ENCODE measurements around the gene CTDP1.

DNA sequence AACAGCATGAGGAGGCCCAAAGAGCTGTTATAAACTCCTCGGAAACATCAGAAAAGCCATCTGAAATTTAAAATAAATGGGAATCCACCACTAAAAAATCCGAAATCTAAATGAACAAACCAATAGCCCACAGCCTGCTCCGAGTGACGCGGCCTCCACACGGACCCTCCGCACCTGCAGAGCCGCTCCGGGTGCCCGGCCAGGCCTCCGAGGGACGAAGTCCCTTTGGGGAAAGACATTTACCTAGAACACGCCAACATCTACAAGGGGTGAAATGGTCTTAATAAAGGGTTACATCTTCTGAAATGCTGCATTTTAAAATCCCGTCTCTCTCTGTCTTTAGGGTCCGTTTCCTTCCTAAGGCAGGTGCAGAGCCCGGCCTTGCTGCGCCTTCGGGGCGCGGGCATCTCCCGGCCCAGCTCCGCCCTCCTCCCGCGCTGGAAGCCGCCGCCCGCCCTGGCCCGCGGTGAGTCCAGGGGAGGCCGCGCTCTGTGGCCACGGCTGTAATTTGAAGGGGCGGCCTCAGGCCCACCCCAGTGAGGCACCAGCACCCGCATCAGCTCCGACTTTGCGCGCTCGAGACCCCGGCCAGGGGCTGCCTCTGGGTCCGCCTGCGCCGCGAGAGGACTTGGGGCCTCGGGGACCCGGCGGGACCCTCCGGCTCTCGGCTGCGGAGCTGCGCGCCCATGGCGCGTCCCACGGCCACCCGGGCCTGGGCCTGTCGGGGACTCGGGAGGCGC is 42.3 kb upstream of the CTDP1 start:
- no peak for TF ChIP-seq EP300 (IDR thresholded peaks at IDR 0.05)
- TF ChIP-seq, protein P1, sequence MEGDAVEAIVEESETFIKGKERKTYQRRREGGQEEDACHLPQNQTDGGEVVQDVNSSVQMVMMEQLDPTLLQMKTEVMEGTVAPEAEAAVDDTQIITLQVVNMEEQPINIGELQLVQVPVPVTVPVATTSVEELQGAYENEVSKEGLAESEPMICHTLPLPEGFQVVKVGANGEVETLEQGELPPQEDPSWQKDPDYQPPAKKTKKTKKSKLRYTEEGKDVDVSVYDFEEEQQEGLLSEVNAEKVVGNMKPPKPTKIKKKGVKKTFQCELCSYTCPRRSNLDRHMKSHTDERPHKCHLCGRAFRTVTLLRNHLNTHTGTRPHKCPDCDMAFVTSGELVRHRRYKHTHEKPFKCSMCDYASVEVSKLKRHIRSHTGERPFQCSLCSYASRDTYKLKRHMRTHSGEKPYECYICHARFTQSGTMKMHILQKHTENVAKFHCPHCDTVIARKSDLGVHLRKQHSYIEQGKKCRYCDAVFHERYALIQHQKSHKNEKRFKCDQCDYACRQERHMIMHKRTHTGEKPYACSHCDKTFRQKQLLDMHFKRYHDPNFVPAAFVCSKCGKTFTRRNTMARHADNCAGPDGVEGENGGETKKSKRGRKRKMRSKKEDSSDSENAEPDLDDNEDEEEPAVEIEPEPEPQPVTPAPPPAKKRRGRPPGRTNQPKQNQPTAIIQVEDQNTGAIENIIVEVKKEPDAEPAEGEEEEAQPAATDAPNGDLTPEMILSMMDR (IDR thresholded peaks at IDR 0.05) = no peak

Data from tibial nerve (tissue), 4 donors.